ENCODE results near the gene MRPS24. TPM values are rescaled to one million over a fixed set of nuclear protein-coding genes. Genes with fewer than 3 reads are reported as not detected.
A peak's percentile ranks its signal among the peaks of the same experiment; 100 is the strongest.

Gene MRPS24
- 105 and 110 TPM in 2 replicates for total RNA-seq
- 279 and 293 TPM in 2 replicates for polyA plus RNA-seq
- polyA plus RNA-seq (2011; cell fraction: cytosol; rRNA removed): 223 and 233 TPM in 2 replicates
- polyA plus RNA-seq (2011; cell fraction: nucleus; rRNA removed): 60.7 and 64.6 TPM in 2 replicates
- polyA plus RNA-seq (2012): 121 and 162 TPM in 2 replicates
- polyA minus RNA-seq: 51.2 and 58.2 TPM in 2 replicates
- polyA minus RNA-seq (2011; cell fraction: cytosol; rRNA and poly(A)+ RNA removed): 166 TPM
- 10.2 and 17.1 TPM in 2 replicates for polyA minus RNA-seq (2011; cell fraction: nucleus; rRNA and poly(A)+ RNA removed)
- Bru-seq, nascent RNA: percentile 56 among the genes with signal in this experiment
- percentile 83 among the genes with signal in this experiment for BruChase-seq, experiment 1, labeled RNA remaining after a 6-hour chase
- percentile 64 among the genes with signal in this experiment for BruChase-seq, experiment 2, labeled RNA remaining after a 2-hour chase
- long read RNA-seq, transcript MRPS24-203 (3 exons, 743 nt): minor isoform, 56 of 358 reads
- long read RNA-seq, transcript MRPS24-201 (4 exons, 707 nt): major isoform, 292 of 358 reads
- long read RNA-seq, partial matches to known transcripts: 7 of 358 reads
- long read RNA-seq, other reads (novel, unspliced or antisense): 1 of 358 reads

DNA sequence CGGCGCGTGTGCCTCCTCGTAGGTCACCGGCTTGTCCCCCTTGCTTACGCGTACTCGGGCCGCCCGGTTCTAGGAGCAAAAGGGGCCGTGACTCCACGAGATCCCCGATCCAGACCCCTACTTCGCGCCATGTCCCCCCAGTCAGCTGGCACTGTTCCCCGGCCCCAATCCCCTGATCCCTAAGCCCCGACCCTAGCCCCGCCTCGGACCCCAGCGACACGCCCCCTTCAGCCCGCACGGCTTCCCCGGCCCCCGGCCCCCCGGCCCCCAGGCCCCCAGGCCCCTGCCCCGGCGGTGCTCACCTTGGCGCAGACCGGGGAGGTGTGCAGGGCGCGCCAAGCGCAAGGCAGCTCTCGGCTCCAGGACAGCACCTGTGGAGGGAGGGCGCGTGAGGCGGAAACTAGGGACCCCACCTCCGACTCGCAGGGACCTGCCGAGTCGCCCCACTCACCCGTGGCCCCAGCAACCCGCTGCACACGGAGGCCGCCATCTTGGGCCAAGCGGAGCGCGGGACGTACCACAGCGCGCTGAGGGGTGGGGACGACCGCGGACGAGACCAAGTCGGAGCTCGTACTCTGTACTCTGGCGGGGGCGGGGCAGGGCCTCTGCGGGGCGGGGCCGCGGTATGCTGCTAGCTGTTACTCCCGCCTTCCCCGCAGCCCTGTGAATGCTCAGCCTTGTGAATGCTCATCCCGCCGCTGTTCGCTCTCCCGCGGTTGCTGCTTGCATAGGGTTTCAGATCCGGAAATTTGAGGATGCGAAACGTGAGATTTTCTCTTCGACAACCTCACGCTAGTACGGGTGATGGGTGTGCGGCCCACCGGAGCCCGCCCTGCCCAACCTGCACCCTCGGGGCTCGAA, at the start of gene MRPS24:
Gene MRPS24, minus strand, starts transcription at position 512 of the 861 bp plus-strand sequence. Its CDS starts 22 bp downstream, at position 490.
- H3K9me3 ChIP-seq (replicated peaks; ENCODE audit: control insufficient read depth, insufficient read depth, low read length): no peaks in the 10 kb centered on the region
- no peaks in the 10 kb centered on the region for H4K20me1 ChIP-seq (replicated peaks; ENCODE audit: control insufficient read depth, extremely low read depth, insufficient read depth, low read length)
- TF ChIP-seq POLR2AphosphoS5 (IDR thresholded peaks at IDR 0.05; ENCODE audit: insufficient read depth, low read depth, low read length) (peak; percentile 97), POLR2A (IDR thresholded peaks at IDR 0.05; ENCODE audit: low read depth, low read length) (peak; percentile 95), EZH2 (IDR thresholded peaks at IDR 0.05; ENCODE audit: borderline replicate concordance, low read depth, low read length, severe bottlenecking) (no peak), JUN (IDR thresholded peaks at IDR 0.05; ENCODE audit: borderline replicate concordance, insufficient read depth, insufficient read length, low read depth) (no peak)
- TF ChIP-seq, protein P1, sequence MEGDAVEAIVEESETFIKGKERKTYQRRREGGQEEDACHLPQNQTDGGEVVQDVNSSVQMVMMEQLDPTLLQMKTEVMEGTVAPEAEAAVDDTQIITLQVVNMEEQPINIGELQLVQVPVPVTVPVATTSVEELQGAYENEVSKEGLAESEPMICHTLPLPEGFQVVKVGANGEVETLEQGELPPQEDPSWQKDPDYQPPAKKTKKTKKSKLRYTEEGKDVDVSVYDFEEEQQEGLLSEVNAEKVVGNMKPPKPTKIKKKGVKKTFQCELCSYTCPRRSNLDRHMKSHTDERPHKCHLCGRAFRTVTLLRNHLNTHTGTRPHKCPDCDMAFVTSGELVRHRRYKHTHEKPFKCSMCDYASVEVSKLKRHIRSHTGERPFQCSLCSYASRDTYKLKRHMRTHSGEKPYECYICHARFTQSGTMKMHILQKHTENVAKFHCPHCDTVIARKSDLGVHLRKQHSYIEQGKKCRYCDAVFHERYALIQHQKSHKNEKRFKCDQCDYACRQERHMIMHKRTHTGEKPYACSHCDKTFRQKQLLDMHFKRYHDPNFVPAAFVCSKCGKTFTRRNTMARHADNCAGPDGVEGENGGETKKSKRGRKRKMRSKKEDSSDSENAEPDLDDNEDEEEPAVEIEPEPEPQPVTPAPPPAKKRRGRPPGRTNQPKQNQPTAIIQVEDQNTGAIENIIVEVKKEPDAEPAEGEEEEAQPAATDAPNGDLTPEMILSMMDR (IDR thresholded peaks at IDR 0.05; ENCODE audit: extremely low read depth in 1 of 2, insufficient read depth in 1 of 2, low read depth in 1 of 2, low read length in 2 of 2): no peak
- H3K4me1 ChIP-seq (ENCODE audit: control insufficient read depth, extremely low read depth, insufficient read depth, low read length): peaks cover 11% of the 10 kb centered on the region
- intact Hi-C loops (cut with micrococcal nuclease) (loop anchor here (1.0 to 2.0 kb wide), 2 partner anchors 11 to 38 kb away; partner anchors contain the start of gene URGCP), dilution Hi-C loops (cut with MboI; ENCODE audit: extremely low pct_ligation_motif_present, low sequenced_read_pairs) (no loop called here)
- FAIRE-seq (peak; percentile 98), DNase-seq (ENCODE audit: low read depth, low spot score) (peak; percentile 91)
- H3K4me3 ChIP-seq (replicated peaks in 1 of 3; ENCODE audit: insufficient read depth in 1 of 3, low read depth in 1 of 3, low read length in 3 of 3): peak within 1 kb of the TSS; percentile 52 to 71 (median 66)
- H3K27ac ChIP-seq (ENCODE audit: insufficient read depth, low read depth, low read length): no peak within 1 kb of the TSS
- CTCF ChIA-PET: interaction anchor here (0.6 to 1.8 kb wide), 8 partner anchors 10 to 85 kb away, joined by 3 to 9 read pairs (median 3); no protein-coding TSS in a partner anchor
- POLR2A ChIA-PET: interaction anchor here (0.7 to 1.7 kb wide), 4 partner anchors 10 to 140 kb away, joined by 3 to 10 read pairs (median 3); no protein-coding TSS in a partner anchor
- H3K9me1 ChIP-seq (replicated peaks; ENCODE audit: control insufficient read depth, extremely low read depth, insufficient read depth, low read length): no peaks in the 10 kb centered on the region
- no peaks in the 10 kb centered on the region for H3K79me2 ChIP-seq (ENCODE audit: control insufficient read depth, insufficient read depth, low read length)
- H3K4me2 ChIP-seq (ENCODE audit: insufficient read depth, low read length): peak within 1 kb of the TSS; percentile 78
- no TSS peak for BruUV-seq (replicated peaks)
- H3K27me3 ChIP-seq (ENCODE audit: control insufficient read depth in 2 of 2, insufficient read depth in 2 of 2, low read length in 2 of 2): no peaks in the 10 kb centered on the region
- peak within 1 kb of the TSS; percentile 55 for H3K9ac ChIP-seq (replicated peaks; ENCODE audit: extremely low read depth, insufficient read depth, low read length)
- H3K36me3 ChIP-seq (ENCODE audit: control insufficient read depth in 2 of 2, extremely low read depth in 1 of 2, insufficient read depth in 2 of 2, low read length in 2 of 2): peaks cover 3 to 9% of the 10 kb centered on the region in 2 experiments
- peak within 1 kb of the TSS; percentile 89 for H2AFZ ChIP-seq (ENCODE audit: low read depth, low read length)
